ENCODE data around the gene TGM4.
"Not testable (repeated sequence)": the region's sequence is repeated elsewhere in the genome, so short reads cannot be mapped to it uniquely, and the experiment has no call there.

Gene TGM4

DNA sequence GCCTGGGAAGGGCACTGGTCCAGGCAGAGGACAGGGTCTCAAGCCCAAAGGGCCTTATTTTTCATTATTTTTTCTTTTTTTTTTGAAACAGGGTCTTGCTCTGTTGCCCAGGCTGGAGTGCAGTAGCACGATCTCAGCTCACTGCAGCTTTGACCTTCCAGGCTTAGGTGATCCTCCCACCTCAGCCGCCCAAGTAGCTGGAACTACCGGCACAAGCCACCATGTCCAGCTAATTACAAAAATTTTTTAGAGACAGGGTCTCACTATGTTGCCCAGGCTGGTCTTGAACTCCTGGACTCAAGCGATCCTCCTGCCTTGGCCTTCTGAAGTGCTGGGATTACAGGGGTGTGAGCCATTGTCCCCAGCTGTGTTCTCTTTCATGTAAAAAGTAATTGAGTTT lies 75.4 kb downstream of the TGM4 start:
- H3K14ac ChIP-seq (ENCODE audit: low read length); H2BK5ac ChIP-seq (ENCODE audit: low read length); H3K9ac ChIP-seq (ENCODE audit: low read depth, low read length, poor library complexity); H3K27me3 ChIP-seq (ENCODE audit: control insufficient read depth in 3 of 3, insufficient read depth in 3 of 3, low read depth in 1 of 3, low read length in 3 of 3); DNase-seq (ENCODE audit: low spot score); H2AFZ ChIP-seq (ENCODE audit: low read length); H3K18ac ChIP-seq (ENCODE audit: low read length); H4K8ac ChIP-seq (ENCODE audit: low read depth, low read length); H2BK12ac ChIP-seq (ENCODE audit: low read length); H4K91ac ChIP-seq (ENCODE audit: low read depth, low read length, poor library complexity); H3K27ac ChIP-seq (replicated peaks; ENCODE audit: low read length); H3K23ac ChIP-seq (ENCODE audit: low read depth, low read length, poor library complexity); H2BK15ac ChIP-seq (ENCODE audit: low read length); H3K4me3 ChIP-seq (ENCODE audit: low read length in 2 of 2); H3K4me2 ChIP-seq (ENCODE audit: insufficient read depth, low read length, poor library complexity, severe bottlenecking); H2BK120ac ChIP-seq (ENCODE audit: low read depth, low read length); H2AK5ac ChIP-seq (ENCODE audit: low read depth, low read length); H3K4ac ChIP-seq (ENCODE audit: low read length); H3K9me3 ChIP-seq (replicated peaks in 1 of 2; ENCODE audit: control insufficient read depth in 2 of 2, insufficient read depth in 1 of 2, low read depth in 1 of 2, low read length in 2 of 2); H3K79me1 ChIP-seq (ENCODE audit: low read depth, low read length): not testable (repeated sequence)
- Histone ChIP-seq H3K4me1 (ENCODE audit: control insufficient read depth in 2 of 2, insufficient read depth in 1 of 2, low read depth in 1 of 2, low read length in 2 of 2) (peaks cover 1 to 12% of the 10 kb centered on the region in 2 donors), H3K36me3 (replicated peaks in 1 of 2; ENCODE audit: control insufficient read depth in 2 of 2, insufficient read depth in 2 of 2, low read length in 2 of 2) (peaks cover 6 to 32% of the 10 kb centered on the region in 2 donors)
- WGBS, 2 donors (ENCODE audit: extremely low coverage in 2 of 2, insufficient read length in 2 of 2, insufficient replicate concordance in 1 of 2) = no CpG with 5 or more reads among the region's 4 CpGs

DNA sequence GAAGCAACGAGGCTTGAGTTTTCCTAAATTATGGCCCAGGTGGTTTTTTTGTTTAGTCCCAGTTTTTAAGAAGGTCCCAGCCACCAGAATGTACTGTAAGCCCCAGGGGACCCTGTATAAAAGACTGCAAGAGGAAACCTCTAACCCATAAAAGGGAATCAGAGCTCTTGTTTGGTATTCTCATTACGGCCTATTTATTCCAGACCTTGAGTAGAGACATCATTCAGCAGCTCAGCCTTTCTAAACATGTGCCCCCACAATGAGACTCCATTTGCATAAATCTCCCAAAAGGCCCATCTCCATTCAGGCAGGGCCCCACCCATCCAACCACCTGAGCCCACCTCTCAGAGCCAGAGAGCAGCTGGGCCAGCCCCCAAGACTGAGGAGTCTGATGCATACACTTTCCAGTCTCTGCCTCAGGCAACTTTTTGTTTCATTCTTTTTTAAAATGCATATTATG lies 75.9 kb downstream of the TGM4 start:
- Histone ChIP-seq H3K27me3 (ENCODE audit: control insufficient read depth in 3 of 3, insufficient read depth in 3 of 3, low read depth in 1 of 3, low read length in 3 of 3) (no peaks in the 10 kb centered on the region), H3K79me1 (ENCODE audit: low read depth, low read length) (no peaks in the 10 kb centered on the region), H3K14ac (ENCODE audit: low read length) (no peak overlapping the region), H2AFZ (ENCODE audit: low read length) (no peak overlapping the region), H3K18ac (ENCODE audit: low read length) (no peak overlapping the region), H4K8ac (ENCODE audit: low read depth, low read length) (no peak overlapping the region), H2BK15ac (ENCODE audit: low read length) (no peak overlapping the region), H3K23ac (ENCODE audit: low read depth, low read length, poor library complexity) (no peak overlapping the region), H3K9me3 (replicated peaks in 1 of 2; ENCODE audit: control insufficient read depth in 2 of 2, insufficient read depth in 1 of 2, low read depth in 1 of 2, low read length in 2 of 2) (no peaks in the 10 kb centered on the region), H3K4me2 (ENCODE audit: insufficient read depth, low read length, poor library complexity, severe bottlenecking) (no peak overlapping the region), H3K4ac (ENCODE audit: low read length) (no peak overlapping the region), H3K4me3 (ENCODE audit: low read length in 2 of 2) (no peak overlapping the region), H2BK12ac (ENCODE audit: low read length) (no peak overlapping the region), H3K36me3 (replicated peaks in 1 of 2; ENCODE audit: control insufficient read depth in 2 of 2, insufficient read depth in 2 of 2, low read length in 2 of 2) (peaks cover 4 to 30% of the 10 kb centered on the region in 2 donors), H2BK5ac (ENCODE audit: low read length) (no peak overlapping the region), H3K27ac (replicated peaks; ENCODE audit: low read length) (no peak overlapping the region), H4K91ac (ENCODE audit: low read depth, low read length, poor library complexity) (no peak overlapping the region), H2AK5ac (ENCODE audit: low read depth, low read length) (no peak overlapping the region), H3K9ac (ENCODE audit: low read depth, low read length, poor library complexity) (no peak overlapping the region), H2BK120ac (ENCODE audit: low read depth, low read length) (no peak overlapping the region), H3K4me1 (ENCODE audit: control insufficient read depth in 2 of 2, insufficient read depth in 1 of 2, low read depth in 1 of 2, low read length in 2 of 2) (peaks cover 1 to 12% of the 10 kb centered on the region in 2 donors)
- WGBS, 2 donors (ENCODE audit: extremely low coverage in 2 of 2, insufficient read length in 2 of 2, insufficient replicate concordance in 1 of 2) = no CpG with 5 or more reads among the region's 2 CpGs
- DNase-seq (ENCODE audit: low spot score) = no peak

DNA sequence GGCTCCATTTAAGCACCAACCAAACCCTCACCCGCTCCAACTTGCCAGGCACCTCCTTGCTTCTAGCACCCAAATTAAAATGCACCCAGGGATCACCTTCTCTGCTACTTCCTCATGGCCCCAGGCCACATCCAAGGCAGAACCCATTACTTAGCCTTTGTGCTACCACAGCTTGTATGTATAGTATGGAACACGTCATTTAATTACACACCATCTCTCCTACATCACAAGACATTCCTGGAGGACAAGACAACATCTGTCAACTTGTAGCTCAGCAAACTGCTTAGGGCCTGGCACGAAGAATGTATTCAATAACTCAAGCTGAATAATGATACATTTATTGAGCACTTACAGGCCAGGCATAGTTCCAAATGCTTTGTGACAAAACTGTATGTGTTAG lies 78.3 kb downstream of the TGM4 start:
- no peak overlapping the region for H3K4ac ChIP-seq (ENCODE audit: low read length)
- no peak overlapping the region for H2BK5ac ChIP-seq (ENCODE audit: low read length)
- H4K91ac ChIP-seq (ENCODE audit: low read depth, low read length, poor library complexity) = no peak overlapping the region
- no peak overlapping the region for H4K8ac ChIP-seq (ENCODE audit: low read depth, low read length)
- H3K23ac ChIP-seq (ENCODE audit: low read depth, low read length, poor library complexity) = no peak overlapping the region
- H3K9me3 ChIP-seq (replicated peaks in 1 of 2; ENCODE audit: control insufficient read depth in 2 of 2, insufficient read depth in 1 of 2, low read depth in 1 of 2, low read length in 2 of 2) = no peaks in the 10 kb centered on the region
- no peak overlapping the region for H2AK5ac ChIP-seq (ENCODE audit: low read depth, low read length)
- H3K27me3 ChIP-seq (ENCODE audit: control insufficient read depth in 3 of 3, insufficient read depth in 3 of 3, low read depth in 1 of 3, low read length in 3 of 3) = no peaks in the 10 kb centered on the region
- H3K14ac ChIP-seq (ENCODE audit: low read length) = no peak overlapping the region
- no peak overlapping the region for H2BK15ac ChIP-seq (ENCODE audit: low read length)
- no peak overlapping the region for H3K18ac ChIP-seq (ENCODE audit: low read length)
- H3K4me2 ChIP-seq (ENCODE audit: insufficient read depth, low read length, poor library complexity, severe bottlenecking) = no peak overlapping the region
- no peak overlapping the region for H3K9ac ChIP-seq (ENCODE audit: low read depth, low read length, poor library complexity)
- H3K36me3 ChIP-seq (replicated peaks in 1 of 2; ENCODE audit: control insufficient read depth in 2 of 2, insufficient read depth in 2 of 2, low read length in 2 of 2) = peaks cover 4 to 42% of the 10 kb centered on the region in 2 donors
- no peak overlapping the region for H2BK12ac ChIP-seq (ENCODE audit: low read length)
- no peak for DNase-seq (ENCODE audit: low spot score)
- no CpG with 5 or more reads among the region's 3 CpGs for WGBS, 2 donors (ENCODE audit: extremely low coverage in 2 of 2, insufficient read length in 2 of 2, insufficient replicate concordance in 1 of 2)
- peaks cover 0 to 12% of the 10 kb centered on the region in 2 donors for H3K4me1 ChIP-seq (ENCODE audit: control insufficient read depth in 2 of 2, insufficient read depth in 1 of 2, low read depth in 1 of 2, low read length in 2 of 2)
- H3K4me3 ChIP-seq (ENCODE audit: low read length in 2 of 2) = no peak overlapping the region
- H2AFZ ChIP-seq (ENCODE audit: low read length) = no peak overlapping the region
- no peak overlapping the region for H2BK120ac ChIP-seq (ENCODE audit: low read depth, low read length)
- no peaks in the 10 kb centered on the region for H3K79me1 ChIP-seq (ENCODE audit: low read depth, low read length)
- H3K27ac ChIP-seq (replicated peaks; ENCODE audit: low read length) = no peak overlapping the region

DNA sequence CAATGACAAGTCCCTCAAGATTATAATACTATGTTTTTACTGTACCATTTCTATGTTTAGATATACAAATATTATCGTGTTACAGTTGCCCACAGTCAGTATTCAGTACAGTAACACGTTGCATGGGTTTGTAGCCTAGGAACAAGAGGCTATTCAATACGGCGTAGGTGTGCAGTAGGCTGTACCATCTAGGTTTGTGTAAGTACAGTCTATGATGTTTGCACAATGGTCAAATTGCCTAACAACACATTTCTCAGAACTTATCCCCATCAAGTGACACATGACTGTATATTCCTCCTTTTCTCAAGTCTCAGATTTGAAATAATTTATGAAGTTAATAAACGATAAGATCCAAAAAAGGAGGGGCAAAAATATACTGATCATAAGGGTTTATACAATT lies 79.9 kb downstream of the TGM4 start:
- Histone ChIP-seq H2BK120ac (ENCODE audit: low read depth, low read length) (no peak overlapping the region), H3K14ac (ENCODE audit: low read length) (no peak overlapping the region), H2AFZ (ENCODE audit: low read length) (no peak overlapping the region), H4K8ac (ENCODE audit: low read depth, low read length) (no peak overlapping the region), H4K91ac (ENCODE audit: low read depth, low read length, poor library complexity) (no peak overlapping the region), H3K27me3 (ENCODE audit: control insufficient read depth in 3 of 3, insufficient read depth in 3 of 3, low read depth in 1 of 3, low read length in 3 of 3) (no peaks in the 10 kb centered on the region), H2AK5ac (ENCODE audit: low read depth, low read length) (no peak overlapping the region), H3K9me3 (replicated peaks in 1 of 2; ENCODE audit: control insufficient read depth in 2 of 2, insufficient read depth in 1 of 2, low read depth in 1 of 2, low read length in 2 of 2) (no peaks in the 10 kb centered on the region), H3K9ac (ENCODE audit: low read depth, low read length, poor library complexity) (no peak overlapping the region), H3K79me1 (ENCODE audit: low read depth, low read length) (no peaks in the 10 kb centered on the region), H2BK15ac (ENCODE audit: low read length) (no peak overlapping the region), H3K36me3 (replicated peaks in 1 of 2; ENCODE audit: control insufficient read depth in 2 of 2, insufficient read depth in 2 of 2, low read length in 2 of 2) (peaks cover 7 to 54% of the 10 kb centered on the region in 2 donors), H3K18ac (ENCODE audit: low read length) (no peak overlapping the region), H3K4me2 (ENCODE audit: insufficient read depth, low read length, poor library complexity, severe bottlenecking) (no peak overlapping the region), H3K4me1 (ENCODE audit: control insufficient read depth in 2 of 2, insufficient read depth in 1 of 2, low read depth in 1 of 2, low read length in 2 of 2) (peaks cover 0 to 12% of the 10 kb centered on the region in 2 donors), H3K4me3 (ENCODE audit: low read length in 2 of 2) (no peak overlapping the region), H3K27ac (replicated peaks; ENCODE audit: low read length) (no peak overlapping the region), H3K23ac (ENCODE audit: low read depth, low read length, poor library complexity) (no peak overlapping the region), H2BK12ac (ENCODE audit: low read length) (no peak overlapping the region), H3K4ac (ENCODE audit: low read length) (no peak overlapping the region), H2BK5ac (ENCODE audit: low read length) (no peak overlapping the region)
- DNase-seq (ENCODE audit: low spot score) = no peak
- WGBS, 2 donors (ENCODE audit: extremely low coverage in 2 of 2, insufficient read length in 2 of 2, insufficient replicate concordance in 1 of 2) = no CpG with 5 or more reads among the region's 5 CpGs

Data from neuronal stem cell (in vitro differentiated cells).